ENCODE measurements around the gene BCL2A1.

DNA sequence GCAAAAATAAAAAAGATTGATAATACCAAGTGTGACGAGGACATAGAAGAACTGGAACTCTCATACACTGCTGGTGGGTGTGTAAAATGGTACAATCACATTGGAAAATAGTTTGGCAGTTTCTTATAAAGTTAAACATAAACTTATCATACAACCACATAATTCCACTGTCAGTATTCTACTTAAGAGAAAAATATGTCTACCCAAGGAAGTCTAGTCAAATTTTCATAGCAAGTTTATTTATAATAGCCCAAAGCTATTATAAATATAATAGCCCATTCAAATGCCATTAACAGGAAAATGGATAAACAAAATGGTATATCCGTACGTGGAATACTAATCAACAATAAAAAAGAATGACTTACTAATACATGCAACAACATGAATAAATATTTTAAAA, 40.6 kb upstream of the BCL2A1 start:
- TF ChIP-seq CTCF (conservative IDR thresholded peaks at IDR 0.05; ENCODE audit: low read length), result no peak
- TF ChIP-seq EZH2phosphoT487 (IDR thresholded peaks at IDR 0.05; ENCODE audit: borderline replicate concordance, low read depth, low read length), result no peak
